CD4-positive, alpha-beta T cell treated with Interferon gamma for 1 hour (primary cell): Measurements from ENCODE around the gene AFAP1L2.
"Not testable (repeated sequence)": the region's sequence is repeated elsewhere in the genome, so short reads cannot be mapped to it uniquely, and the experiment has no call there.

Source experiments
- DNase-seq: peaks from one replicate; pipeline ENCODE4 v3.0.0-alpha.2; 2020

Gene AFAP1L2

GRCh38 chr10:114356751-114357514 lies 47.4 kb downstream of the AFAP1L2 start:
- no peak for DNase-seq

DNA sequence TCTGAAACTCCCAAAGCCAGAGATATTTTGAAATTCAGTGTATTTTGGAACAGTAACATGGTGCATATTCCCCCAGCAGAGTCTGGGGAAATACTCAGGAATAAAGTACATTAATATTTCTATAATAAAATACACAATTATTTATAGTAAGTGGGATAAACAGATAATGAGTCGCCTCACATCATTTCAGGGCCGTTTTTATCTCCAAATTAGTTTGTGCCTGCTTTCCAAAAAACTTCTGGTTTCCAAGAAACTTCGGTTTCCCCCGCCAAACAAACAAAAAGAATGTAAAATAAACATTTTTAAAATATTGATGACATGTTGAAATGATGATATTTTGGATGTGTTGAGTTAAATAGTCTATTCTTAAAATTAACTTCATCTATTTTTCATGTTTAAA lies 48.2 kb downstream of the AFAP1L2 start:
- no peak for DNase-seq

DNA sequence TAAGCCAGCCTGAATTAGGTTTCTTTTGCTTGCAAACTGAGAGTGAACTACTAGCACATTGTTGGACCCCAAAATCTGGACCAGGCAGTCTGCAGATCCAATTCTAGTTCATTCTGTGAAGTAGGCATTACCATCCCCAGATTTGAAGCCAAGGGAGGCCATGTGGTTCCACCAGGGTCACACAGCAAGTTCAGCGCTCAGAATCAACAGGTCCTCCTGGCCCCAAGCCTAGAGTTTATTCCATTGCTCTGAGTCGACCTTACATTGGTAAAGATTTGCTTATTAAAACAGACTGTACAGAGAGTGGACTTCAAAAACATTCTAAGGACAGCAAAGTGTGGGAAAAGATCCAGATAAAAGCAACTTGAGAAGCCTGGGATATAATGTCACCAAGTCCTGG lies 50.9 kb downstream of the AFAP1L2 start:
- no peak for DNase-seq

GRCh38 chr10:114352653-114353298 lies 51.5 kb downstream of the AFAP1L2 start:
- no peak for DNase-seq

GRCh38 chr10:114350751-114351150 lies 53.6 kb downstream of the AFAP1L2 start:
- no peak for DNase-seq

DNA sequence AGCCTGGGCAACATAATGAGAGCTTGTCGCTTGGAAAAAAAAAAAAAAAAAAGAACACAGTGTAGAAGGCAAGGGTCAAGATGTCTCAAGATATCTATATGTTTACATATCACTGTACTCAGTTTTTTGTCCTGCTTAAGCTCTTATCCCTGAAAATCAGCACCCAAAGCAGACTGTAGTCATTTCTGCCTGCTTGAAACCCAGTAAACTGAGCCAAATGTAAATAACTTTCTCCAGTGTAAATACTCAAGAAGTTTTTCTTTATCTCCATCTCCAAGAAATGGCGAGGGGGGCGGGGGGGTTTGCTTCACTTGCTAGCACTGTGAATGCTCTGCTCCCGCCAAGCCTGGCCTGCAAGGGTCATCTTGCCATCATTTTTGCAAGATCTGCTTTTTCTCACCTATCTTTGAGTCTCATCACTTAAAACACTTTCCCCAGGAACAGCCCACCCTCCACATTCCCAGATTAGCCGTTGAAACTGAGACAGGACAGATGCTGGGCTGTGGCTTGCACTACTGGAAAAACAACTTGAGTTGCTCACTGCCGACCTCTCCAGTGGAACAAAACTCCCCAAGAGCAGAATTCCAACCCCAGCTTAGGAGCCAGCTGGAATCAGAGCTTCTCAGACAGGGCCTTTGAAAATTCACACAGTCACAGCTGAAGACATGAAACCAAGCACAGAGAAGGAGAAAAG lies 54.6 kb downstream of the AFAP1L2 start:
- DNase-seq, result no peak

GRCh38 chr10:114349071-114349470 lies 55.2 kb downstream of the AFAP1L2 start:
- DNase-seq, result not testable (repeated sequence)

DNA sequence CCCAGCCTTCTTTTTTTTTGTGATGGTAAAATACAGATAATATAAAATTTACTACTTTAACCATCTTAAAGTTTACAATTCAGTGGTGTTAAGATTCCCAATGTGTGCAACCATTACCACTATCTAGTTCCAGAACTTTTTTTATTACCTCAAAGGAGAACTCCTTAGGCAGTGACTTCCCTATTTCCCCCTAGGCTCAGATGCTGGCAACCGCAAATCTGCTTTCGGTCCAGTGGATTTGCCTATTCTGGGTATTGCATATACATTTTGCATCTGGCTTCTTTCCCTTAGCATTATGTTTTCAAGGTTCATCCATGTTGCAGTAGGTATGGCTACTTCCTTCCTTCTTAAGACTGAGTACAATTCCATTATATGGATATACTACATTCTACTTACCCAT lies 56.5 kb downstream of the AFAP1L2 start:
- DNase-seq, result no peak

GRCh38 chr10:114347241-114347640 lies 57.1 kb downstream of the AFAP1L2 start:
- no peak for DNase-seq

- no peak for DNase-seq
Measured at GRCh38 chr10:114346176-114347031, 57.9 kb downstream of the AFAP1L2 start.

DNA sequence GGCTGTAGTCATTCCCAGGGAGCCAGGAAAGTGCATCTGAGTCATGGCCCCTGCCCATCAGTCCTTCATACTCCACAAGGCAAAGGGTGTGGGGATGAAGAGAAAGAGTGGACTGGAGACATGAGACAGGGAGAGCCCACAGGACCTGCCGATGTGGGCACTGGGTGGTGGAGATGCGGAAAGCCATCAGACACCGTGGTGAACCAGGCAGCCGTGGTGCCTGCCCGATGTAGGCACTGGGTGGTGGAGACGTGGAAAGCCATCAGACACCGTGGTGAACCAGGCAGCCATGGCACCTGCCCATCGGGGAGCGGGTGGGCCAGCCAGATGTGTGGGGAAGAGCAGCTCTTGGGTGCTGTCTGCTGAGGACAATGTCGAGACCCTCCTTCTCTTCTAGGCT lies 58.6 kb downstream of the AFAP1L2 start:
- no peak for DNase-seq

DNA sequence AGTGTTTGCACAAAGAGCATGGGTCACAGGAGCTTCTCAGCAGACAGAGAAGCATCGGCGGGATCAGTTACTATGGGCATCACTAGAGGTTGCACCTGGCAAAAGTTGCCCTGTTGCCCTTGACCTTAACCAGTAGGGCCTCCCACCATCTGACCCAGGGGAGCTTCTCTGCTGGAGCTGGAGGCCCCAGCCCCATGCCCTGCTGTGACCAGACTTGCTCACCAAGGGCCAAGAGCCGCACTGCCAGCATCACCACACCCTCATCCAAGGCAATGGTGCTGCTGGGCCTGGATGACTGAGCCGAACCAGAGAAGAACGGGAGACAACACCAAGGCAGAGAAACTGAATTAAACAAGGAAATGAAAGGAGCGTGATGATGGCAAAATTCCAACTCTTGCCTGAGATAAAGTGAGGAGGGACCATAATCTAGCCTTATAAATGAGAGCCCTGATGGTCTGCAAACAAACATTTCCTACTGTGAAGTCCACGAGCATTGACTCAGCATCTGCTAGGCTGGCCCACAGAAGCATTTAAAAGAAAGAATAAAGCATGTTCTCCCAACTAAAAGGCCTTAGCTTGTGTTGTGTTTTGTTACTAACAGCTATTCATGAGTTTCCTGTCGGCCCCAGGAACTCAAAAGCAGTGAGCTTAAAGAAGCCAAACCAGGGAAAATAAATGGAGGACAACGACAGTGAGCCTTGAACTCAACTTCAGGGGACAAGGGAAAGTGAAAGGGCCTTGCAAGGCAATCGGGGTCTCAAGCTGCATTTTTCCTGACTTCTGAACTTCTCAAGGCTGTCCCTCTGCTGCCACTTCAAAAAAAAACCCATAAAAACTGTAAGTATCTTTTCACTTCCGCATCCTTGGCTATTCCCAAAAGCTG lies 60.4 kb downstream of the AFAP1L2 start:
- no peak for DNase-seq

DNA sequence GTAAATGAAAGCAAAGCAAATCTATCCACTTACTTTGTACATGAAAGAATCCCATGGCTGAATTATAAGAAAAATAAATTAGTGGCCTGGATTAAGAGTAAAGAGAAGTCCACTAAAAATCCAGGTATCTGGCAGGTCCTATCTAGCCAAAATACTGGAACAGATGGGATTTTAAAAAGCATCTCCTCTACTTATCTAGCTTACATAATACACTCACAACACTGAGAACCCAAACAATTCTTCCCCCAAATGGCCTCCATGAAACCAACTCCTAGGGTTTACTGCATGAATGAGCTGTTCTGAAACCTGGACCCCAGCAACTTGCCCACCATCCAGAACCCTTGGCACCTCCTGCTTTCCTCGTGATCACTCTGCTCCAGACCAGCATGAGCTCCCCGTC lies 61.3 kb downstream of the AFAP1L2 start:
- DNase-seq, result no peak

- no peak for DNase-seq
Measured at GRCh38 chr10:114340816-114341215, 63.5 kb downstream of the AFAP1L2 start.

GRCh38 chr10:114337510-114338462 lies 66.5 kb downstream of the AFAP1L2 start:
- no peak for DNase-seq

- DNase-seq, result no peak
Measured at GRCh38 chr10:114336823-114337509, 67.3 kb downstream of the AFAP1L2 start.

- DNase-seq, result no peak
Measured at GRCh38 chr10:114335614-114336013, 68.7 kb downstream of the AFAP1L2 start.

- no peak for DNase-seq
Measured at GRCh38 chr10:114334301-114334700, 70.0 kb downstream of the AFAP1L2 start.

DNA sequence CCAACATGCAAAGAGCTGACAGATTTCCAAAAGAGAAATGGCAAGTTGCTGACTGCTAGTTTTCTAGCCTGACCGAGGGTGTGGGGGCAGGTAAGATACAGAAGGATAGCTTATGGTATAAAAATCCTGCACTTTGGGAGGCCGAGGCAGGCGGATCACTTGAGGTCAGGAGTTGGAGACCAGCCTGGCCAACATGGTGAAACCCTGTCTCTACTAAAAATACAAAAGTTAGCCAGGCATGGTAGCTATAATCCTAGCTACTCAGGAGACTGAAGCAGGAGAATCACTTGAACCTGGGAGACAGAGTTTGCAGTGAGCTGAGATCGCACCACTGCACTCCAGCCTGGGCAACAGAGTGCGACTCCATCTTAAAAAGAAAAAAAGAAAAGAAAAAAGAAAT lies 70.9 kb downstream of the AFAP1L2 start:
- DNase-seq, result not testable (repeated sequence)
